HG03066 (cell line): ENCODE results near the gene ACSL6.

ENCODE experiments used
- ATAC-seq: cut with Tn5 transposase; IDR thresholded peaks from one replicate; pipeline ENCODE4 v1.9.1; 2021; ENCODE audit warnings: low read depth; ENCODE audit not compliant: unreplicated experiment

The ACSL6 gene

DNA sequence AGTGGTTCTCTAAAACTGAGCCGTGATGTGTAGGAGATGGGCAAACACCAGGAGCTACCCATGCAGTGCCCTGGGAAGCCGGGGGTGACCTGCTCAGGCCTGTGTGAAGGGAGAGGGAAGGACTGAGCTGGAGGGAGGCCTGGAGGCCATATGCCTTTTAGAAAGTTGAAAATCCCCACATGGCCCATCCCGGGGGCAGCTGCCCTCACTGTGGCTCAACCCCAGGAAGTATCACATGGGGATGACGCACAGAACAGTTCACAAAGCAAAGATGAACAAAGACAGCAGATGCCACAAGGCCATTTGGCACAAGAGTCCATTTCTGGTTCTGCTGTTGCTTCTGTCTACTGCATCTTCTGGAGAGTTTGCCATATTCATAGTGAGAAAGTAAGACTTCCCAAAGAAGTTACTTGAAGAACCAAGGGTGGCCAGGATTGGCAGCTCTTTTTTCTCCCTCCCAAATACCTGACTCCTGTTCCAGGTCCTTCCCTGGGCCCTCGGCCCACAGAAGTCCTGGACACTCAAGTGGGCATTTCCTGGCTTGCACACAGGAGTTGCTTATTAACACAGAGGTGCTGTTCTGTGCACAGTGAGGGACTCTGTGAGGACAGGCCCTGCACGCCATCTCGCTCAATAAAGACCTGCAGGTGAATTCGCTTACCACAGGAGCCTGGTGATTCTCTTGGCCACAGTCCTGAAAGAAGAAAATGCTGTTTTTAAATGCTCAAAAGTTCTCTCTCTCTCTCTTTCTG is 25.1 kb downstream of the ACSL6 start:
- ATAC-seq, result no peak

DNA sequence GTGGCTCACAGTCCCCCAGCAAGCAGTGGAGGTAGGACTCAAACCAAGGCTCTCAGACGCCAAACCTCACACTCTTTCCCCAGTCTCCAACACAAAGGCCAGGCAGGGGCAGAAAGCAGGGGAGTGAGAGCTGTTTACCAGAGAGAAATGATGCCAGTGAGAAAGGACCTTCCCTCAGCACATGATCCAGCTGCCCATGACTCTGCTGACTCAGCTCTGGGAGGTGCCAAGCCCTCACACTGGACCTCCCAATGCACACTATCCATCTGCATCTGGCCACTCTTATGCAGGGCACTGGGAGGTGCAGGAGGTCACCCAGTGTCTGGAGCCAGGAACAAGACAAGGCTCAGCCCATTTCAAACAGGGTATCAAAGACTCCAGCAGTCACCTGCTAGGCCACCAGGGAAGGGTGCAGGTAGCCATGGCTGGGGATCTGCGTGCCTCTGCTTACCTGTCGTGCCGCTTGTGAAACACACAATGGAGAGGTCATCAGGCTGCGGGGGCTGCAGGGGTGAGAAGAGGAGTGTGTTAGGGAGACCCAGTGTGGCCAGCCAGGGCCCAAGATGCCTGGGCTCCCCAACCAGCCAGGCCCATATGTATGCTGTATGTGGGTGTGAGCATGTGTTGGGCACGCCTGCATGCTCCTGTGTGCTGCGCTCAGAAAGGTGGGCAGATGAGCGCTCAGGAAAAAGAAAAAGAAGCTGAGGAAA is 26.3 kb downstream of the ACSL6 start:
- ATAC-seq, result no peak

DNA sequence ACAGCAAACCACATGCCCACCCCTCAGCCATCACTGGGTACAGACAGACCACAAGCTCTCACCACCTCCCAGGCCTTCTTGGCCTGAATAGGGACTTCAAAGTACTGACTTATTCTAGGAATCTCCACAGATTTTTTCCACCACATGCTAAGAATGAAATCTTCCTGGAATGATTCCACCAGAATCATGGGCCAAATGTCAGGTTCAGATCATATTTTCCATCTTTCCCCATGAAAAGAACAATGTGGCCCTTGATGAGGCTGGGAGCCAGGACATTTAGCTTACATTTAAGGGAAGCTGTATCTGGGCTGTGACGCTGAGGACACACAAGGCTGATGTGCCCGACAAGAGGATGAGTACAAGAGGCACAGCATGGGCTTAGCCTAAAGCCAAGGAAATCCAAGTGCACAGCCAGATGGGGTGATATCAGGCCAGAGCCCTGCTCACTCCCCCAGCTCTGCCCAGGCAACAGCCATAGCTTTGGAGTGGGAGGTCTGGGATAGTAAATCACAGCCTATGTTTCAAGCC is 28.1 kb downstream of the ACSL6 start:
- no peak for ATAC-seq

DNA sequence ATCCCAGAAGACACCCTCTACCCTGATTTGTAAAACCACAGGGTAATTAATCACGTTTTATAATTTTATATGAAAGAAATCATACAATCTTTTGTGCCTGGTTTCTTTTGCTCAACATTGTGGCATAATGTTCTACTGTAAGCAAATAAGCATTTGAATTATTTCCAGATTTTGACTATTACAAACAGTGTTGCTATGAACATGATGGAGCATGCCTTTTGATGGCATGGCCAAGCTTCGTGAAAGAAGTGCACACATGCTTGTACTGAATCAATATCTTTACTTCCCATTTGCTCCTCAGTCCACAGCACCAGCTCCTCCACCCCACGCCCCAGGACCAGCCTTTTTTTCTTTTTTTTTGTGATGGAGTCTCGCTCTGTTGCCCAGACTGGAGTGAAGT is 29.9 kb downstream of the ACSL6 start:
- no peak for ATAC-seq

DNA sequence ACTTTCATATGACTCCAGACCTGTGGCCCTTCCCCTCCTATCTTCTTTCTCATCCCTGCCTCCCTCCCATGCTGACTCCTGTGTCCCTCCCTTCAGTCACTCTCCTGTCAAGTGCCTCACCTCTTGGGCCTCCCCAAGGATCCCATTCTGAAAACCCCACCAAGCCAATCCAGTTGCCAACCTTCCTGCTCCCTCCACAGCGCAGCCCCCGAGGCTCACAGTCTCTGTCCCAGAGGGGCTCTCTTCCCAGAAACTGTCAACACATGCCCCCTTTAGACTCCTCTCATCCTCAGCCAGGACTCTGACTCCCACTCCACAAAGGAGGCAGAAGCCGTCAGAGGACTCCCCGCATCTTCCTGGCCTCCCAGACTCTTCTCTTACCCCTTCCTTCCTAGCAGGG is 30.8 kb downstream of the ACSL6 start:
- no peak for ATAC-seq

DNA sequence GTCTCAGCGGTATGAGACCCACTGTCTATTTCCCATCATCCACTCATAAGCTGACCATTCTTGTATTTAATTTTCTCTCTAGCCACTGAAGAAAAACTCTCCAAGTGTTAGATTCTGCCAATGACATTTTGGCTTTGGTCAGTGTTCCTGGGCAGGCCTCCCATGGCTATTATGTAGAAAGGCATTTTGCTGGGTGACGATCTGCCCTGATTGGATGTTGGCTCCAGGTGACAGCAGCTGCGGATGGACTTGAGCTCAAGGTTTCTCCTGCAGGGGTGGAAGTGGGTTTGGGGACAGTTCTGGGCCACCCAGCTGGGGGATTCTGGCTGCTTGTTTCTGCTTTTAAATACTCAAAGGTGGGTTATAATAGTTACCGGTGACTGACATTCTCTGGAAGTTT is 31.6 kb downstream of the ACSL6 start:
- no peak for ATAC-seq

DNA sequence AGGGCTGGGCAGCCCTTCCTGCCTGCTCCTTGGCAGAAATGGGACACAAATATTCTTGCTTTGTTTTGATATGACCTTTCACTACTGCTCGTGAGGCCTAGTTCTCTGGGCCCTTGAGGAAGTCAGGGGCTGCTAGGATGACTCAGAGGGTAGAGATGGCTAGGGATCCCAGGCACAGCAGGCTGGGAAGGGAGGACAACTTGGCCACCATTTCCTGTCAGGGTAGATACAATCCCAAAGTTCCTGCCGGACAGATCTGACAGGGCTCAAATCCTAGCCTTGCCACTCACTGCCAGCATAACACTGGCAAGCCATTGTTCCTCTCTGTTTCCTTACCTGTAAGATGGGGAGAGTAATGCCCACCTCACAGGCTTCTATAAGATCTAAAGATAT is 34.2 kb downstream of the ACSL6 start:
- ATAC-seq, result no peak

DNA sequence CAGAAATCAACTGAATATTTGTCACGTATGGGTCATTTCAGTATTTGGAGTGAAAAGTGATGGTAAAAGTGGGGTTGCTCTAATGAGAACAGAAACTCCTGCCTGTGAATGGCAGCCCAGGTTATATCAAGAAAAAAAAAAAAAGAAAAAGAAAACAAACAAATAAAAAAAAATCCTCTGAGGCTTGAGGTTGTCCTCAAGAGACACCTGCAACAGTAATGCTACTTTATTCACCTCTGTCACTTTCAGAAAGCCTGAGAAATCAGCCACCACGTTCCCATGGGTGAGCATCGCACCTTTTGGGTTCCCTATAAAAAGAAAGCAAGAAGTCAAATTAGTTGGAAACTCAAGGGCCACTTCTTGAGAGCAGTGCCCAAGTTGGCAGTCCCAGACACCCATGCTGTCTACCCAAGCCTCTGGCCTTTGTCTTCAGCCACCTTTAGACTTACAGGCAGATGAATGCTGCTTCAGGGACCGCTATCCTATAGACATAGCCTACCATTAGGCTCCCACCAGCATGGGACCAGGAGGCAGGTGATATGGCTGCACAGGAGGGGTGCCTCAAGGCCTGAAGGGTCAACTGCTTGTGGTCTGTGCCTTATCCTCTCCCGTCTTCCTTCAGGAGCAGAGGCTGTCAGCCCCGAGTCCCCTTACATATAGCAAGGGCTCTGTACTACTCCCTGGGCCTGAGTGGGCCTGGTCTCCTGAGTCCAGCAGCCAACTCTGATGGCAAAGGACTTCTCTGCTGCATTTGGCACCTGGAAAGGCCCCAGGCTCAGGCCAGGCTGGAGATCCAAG is 34.8 kb downstream of the ACSL6 start:
- ATAC-seq, result no peak

DNA sequence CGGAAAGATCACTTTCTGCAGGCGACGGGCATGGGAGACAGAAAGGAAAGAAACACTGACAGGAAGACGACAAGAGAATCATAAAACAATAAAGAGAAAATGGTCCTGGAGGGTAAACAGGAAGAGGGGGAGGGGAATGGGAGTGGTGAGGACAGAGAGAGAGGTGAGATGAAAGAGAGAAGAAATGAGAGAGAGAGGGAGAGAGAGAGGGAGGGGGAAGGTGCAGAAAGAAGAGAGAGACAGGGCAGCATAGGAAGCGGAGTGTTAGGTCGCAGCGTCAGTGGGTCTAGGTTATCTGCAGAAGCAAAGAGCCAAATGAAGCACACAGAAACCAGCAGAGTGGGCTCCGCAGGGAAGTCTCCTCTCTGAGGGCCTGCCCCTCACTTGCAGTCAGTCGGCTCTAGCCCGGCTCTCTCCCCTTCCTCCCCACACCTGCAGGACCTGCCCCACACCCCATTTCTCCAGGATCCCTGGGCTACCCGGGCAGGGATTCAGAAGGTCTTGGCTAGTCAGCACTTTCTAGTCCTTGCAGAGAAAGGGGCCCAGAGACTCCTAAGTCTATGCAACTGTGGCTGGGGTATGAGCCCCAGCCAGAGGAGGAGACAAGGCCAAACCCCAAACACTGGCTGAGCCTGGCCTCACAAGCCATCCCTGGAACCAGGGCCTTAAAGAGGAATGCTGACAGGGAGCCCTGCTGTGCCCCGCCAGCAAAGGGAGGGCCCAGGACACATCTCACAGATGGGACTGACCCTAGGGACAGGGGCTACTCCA is 36.3 kb downstream of the ACSL6 start:
- ATAC-seq, result no peak

DNA sequence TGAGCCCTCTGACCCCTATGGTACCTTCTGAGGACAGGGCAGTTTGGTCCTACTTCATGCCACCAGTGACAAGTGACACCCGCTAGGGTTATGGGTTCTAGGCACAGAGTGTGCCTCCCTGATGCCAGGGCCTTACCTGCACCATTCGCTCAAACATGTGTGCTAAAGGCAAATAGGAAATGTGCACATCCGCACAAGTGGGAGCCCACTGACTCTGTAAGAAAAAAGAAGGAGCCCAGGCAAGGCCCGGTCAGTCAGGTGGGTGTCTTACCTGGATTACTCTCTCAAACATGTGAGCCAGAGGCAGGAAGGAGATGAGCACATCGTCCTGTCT is 36.9 kb downstream of the ACSL6 start:
- ATAC-seq, result no peak

DNA sequence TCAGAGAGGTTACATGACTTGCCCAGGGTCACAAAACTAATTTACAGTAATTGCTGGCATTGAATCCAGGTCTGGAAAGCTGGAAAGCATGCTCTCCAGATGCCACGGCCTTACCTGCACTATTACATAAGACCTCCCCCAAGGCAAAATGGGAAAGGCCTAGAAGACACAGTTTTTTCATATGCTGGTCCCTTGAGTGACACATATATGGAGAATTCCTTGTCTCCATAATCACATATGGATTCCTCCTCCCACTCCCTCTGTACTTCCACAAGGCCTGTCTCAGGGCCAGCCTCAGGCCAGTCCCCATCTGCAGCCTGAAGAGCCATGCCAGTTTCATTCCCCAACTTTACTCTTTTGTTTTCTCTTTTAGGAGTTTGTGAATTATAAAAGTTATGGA is 37.4 kb downstream of the ACSL6 start:
- ATAC-seq, result no peak

DNA sequence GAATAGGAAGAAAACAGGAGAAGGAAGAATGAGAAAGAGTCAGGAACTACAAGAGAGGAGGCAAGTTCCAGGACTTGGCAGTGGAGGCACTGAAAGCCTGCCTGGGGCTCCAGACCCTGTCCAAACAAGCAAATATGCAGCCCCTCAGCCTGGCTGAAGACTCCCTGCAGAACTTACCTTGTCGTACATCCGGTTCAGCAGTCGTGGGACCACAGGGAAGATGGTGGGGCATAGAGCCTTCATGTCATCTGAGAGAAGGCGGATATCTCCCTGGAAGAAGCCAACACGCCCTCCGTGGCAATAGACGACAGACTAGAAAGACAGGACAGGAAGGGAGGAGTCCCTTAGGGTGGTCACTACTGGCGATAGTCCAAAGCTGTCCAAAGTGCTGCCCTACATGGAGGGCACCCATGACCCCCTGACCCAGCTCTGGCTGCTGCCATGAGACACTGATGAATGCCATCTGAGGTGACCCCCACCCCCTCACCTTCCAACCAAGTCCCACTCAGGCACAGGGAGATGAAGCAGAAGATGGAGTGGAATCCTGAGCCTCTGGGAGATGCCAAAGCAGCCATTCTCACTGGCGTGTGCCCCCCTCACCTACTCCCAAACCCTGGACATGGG is 38.3 kb downstream of the ACSL6 start:
- no peak for ATAC-seq

DNA sequence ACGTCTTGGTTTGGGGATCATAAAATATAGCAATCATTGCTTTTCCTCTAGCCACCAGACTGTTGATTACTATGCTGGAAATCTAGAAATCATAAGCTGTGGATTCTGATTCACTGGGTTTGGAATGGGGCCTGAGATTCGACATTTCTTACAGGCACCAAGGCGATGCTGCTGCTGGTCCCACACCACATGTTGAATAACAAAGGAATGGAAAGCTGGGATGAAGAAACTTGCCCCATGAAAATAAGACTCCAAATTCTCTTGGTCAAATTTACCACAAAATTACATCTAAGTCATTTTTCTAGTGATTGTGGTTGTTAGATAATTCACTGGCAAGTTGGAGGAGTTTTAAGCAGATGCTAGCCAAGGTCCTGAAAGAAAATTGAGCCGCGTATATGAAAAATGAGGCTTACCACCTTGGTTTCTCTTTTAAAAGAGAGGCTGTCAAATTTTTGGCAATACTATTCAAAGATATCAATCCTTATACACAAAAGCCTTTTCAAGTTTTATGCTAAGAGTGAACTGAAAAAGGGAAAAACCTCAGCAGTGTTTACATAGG is 43.0 kb downstream of the ACSL6 start:
- ATAC-seq, result no peak

DNA sequence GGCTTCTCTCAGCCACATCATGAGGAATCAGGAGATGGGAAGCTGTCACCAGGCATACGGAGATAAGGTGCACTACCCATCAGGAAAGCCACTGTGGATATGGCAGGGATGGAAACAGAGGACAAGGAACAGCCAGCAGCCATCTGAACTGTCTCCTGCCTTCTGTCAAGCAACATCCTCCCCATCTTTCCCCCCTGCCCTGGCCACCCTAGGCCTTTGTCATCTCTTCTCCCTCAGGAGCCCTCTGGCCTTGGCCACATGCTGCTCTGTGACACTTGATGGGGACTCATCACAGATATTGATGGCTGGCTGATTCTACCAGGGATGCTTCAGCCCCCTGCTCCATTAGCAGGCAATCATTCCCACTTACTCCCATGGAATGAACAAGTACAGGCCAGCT is 44.9 kb downstream of the ACSL6 start:
- no peak for ATAC-seq

DNA sequence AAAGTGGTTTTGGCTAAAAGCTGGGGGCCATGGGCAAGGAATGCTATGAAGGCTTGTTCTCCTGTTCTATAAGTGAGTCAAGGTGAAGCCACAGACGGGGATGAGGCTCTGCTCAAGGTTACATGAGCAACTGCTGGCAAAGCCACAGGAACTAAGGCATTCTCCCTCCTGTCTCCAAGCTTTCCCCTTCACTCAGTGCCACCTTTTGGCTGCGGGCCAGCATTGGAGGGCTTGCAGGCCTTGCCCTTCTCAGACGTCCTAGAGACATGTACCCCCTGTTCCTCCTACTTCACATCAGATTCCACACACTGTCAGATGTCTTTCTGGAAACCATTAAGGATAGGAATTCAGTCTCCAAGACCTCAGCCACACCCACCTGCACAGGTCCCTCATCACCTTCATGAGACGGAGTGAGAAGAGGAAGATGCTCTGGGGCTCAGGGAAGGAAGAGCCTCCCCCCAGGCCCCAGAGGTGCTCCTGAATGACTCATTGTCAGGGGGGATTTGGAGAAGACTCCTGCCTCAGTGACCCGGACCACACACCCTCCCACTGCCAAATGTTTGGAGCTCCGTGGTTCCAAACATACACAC is 45.5 kb downstream of the ACSL6 start:
- no peak for ATAC-seq

DNA sequence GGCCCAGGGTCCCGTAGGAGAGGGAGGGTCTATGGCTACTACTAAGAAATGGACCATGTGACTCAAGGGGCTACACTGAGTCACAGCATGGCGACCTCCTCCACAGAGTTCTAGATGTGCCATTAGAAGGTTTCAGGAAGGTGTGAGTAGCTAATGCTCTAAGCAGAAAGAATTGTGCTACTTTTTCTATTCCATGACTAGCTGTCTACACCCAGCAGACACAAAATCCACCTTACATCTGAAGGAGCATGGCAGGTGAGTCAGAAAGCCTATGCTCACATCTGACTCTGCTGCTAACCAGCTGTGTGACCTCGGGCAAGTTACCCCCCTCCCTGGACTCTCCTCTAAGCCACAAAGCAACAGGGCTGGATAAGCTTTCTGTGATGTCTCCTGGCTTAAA is 51.6 kb downstream of the ACSL6 start:
- ATAC-seq, result no peak

DNA sequence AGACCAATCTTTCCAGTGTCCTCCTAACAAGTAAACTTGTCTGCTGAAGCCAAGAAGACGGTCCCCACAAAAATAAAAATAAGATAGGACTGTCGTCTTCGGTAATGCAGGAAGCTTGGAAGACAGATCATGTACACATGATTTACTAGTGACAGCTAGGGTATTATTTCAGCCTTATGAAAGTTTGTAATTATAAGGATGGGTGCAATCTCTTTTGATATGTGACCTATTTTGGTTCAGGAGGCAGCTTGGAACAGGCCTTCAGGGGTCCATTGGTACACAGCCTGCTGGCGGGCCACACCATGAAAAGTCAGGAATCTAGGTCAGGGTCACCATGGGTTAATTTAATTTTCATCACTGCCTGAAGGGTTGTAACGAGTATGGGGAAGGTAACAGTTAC is 52.3 kb downstream of the ACSL6 start:
- no peak for ATAC-seq

DNA sequence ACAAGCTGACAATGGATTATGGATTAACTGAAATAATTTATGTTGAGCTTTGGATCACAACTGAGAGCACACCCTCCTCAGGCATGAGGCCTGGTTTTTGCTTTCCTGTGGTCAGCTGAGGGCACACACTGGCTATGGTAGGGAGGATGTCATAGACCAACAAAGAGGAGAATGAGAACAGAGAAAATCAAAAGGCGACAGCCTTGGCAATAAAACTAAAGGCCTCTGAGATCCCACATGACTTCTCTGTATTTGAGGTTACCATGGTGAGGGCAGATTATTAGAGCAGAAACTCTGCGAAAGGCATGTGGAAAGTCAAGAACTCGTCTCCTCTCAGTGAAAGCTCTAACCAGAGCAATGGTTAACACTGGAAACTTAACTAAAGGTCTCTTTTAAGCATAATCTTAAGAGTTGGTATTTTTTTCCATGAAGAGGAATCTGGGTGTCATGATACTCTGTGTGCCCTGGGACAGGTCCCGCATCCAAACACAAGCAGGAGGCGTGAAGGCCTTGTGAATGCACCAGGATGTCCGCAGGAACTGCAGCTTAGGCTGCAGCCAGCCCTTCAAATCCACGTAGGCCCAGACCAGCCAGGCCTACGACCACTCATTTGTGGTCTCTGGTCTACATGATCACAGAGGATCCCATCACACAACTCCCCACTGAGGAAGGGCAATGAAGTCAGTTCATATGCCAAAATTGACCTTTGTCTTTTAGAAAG is 53.6 kb downstream of the ACSL6 start:
- ATAC-seq, result no peak

DNA sequence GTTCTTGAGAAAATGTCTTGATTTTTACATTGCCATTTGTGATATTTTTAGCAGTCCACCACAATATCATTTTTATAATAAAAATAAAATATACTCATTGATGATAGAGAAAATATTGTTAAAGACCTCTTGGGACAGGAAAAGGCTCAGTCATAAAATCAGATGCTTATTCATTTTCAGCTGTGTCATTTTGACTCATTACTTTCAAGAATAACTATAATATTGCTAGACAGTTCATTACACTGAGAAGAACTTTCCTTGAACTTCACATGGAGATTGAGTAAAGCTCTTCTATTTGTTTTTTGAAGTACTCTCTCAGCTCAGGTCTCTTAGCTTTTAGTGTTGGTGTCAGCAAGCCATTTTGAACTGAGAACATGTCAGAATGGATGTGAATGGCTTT is 57.5 kb downstream of the ACSL6 start:
- no peak for ATAC-seq
